ENCODE data around the gene SLC12A4.

DNA sequence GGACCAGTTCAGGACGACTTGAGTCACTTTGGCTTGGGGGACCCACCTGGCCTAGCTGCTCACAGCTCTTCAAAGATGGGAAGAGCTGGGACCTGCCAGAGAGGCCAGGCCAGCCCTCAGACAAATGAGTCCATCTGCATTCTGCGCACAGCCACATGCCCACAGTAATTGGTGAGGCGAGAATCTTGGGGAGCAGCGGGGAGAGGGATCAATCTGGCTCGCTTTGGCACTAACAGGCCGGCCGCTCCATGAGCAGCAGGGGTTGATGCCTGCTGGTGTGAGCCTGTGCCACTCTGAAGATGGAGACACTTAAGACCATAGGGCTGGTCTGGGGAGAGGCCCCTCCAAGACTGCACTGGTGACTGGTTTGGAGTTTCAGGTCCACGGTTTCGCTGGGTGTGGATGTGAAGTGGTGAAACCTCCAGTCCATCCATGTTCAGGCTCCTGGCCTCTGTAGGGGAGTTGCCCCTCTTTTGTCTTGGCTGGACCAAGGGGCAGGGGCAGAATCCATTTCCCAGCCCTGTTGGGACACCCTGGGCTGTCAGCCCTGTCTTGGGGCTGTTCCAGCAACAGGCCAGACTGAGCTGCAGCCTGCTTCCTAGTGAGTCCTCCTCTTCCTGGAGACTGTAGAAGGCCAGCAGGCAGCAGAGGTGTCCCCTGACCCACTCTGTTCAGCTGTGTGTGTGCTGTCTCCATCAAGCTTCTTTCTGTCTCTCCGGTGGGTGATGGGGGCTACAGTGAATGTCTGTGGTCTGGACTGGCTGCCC, 44.1 kb downstream of the SLC12A4 start:
- no peak for TF ChIP-seq EZH2 (IDR thresholded peaks at IDR 0.05)
- TF ChIP-seq, protein P1, sequence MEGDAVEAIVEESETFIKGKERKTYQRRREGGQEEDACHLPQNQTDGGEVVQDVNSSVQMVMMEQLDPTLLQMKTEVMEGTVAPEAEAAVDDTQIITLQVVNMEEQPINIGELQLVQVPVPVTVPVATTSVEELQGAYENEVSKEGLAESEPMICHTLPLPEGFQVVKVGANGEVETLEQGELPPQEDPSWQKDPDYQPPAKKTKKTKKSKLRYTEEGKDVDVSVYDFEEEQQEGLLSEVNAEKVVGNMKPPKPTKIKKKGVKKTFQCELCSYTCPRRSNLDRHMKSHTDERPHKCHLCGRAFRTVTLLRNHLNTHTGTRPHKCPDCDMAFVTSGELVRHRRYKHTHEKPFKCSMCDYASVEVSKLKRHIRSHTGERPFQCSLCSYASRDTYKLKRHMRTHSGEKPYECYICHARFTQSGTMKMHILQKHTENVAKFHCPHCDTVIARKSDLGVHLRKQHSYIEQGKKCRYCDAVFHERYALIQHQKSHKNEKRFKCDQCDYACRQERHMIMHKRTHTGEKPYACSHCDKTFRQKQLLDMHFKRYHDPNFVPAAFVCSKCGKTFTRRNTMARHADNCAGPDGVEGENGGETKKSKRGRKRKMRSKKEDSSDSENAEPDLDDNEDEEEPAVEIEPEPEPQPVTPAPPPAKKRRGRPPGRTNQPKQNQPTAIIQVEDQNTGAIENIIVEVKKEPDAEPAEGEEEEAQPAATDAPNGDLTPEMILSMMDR (IDR thresholded peaks at IDR 0.05): no peak
- TF ChIP-seq EZH2phosphoT487 (IDR thresholded peaks at IDR 0.05): no peak

All from neural progenitor cell (in vitro differentiated cells).